ENCODE results near the gene TET2.

- TF ChIP-seq, protein P1, sequence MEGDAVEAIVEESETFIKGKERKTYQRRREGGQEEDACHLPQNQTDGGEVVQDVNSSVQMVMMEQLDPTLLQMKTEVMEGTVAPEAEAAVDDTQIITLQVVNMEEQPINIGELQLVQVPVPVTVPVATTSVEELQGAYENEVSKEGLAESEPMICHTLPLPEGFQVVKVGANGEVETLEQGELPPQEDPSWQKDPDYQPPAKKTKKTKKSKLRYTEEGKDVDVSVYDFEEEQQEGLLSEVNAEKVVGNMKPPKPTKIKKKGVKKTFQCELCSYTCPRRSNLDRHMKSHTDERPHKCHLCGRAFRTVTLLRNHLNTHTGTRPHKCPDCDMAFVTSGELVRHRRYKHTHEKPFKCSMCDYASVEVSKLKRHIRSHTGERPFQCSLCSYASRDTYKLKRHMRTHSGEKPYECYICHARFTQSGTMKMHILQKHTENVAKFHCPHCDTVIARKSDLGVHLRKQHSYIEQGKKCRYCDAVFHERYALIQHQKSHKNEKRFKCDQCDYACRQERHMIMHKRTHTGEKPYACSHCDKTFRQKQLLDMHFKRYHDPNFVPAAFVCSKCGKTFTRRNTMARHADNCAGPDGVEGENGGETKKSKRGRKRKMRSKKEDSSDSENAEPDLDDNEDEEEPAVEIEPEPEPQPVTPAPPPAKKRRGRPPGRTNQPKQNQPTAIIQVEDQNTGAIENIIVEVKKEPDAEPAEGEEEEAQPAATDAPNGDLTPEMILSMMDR (IDR thresholded peaks at IDR 0.05) = no peak
- no peak for TF ChIP-seq TCF7L2 (IDR thresholded peaks at IDR 0.05; ENCODE audit: low read depth, low read length)
Measured at GRCh38 chr4:105194328-105195231, 47.9 kb downstream of the TET2 start.

Measured in Panc1 (cell line).